Cardiac muscle cell (in vitro differentiated cells and primary cell): Measurements from ENCODE around the gene RBM20. TPM values are rescaled to one million over a fixed set of nuclear protein-coding genes. Genes with fewer than 3 reads are reported as not detected.

Source experiments
- DNase-seq, 2 donors: peaks; one replicate each; pipeline versions ENCODE4 v3.0.0 to v3.0.0-alpha.2; 2010 to 2017; ENCODE audit warnings: low read depth in 1 of 2, low spot score in 1 of 2
- H3K27ac ChIP-seq: fragments of 200-600 bp; sonication (generic); 2 replicates; pipeline ENCODE4 v1.5.1; 2016
- H3K27me3 ChIP-seq: fragments of 200-600 bp; sonication (generic); 2 replicates; pipeline ENCODE4 v1.6.0; 2016; ENCODE audit warnings: control low read depth
- H3K36me3 ChIP-seq: fragments of 200-600 bp; sonication (generic); 2 replicates; pipeline ENCODE4 v1.5.1; 2016; ENCODE audit warnings: control low read depth
- H3K4me1 ChIP-seq: fragments of 200-600 bp; sonication (generic); 2 replicates; pipeline ENCODE4 v1.8.1; 2017; ENCODE audit warnings: low read depth, mild to moderate bottlenecking, mixed run types
- H3K4me3 ChIP-seq: fragments of 200-600 bp; sonication (generic); 2 replicates; pipeline ENCODE4 v1.5.1; 2016; ENCODE audit warnings: mild to moderate bottlenecking
- H3K9me3 ChIP-seq: fragments of 200-600 bp; sonication (generic); 2 replicates; pipeline ENCODE4 v1.5.1; 2017; ENCODE audit warnings: low read depth, mild to moderate bottlenecking, control low read depth
- polyA plus RNA-seq: library from polyadenylated mRNA; unstranded; fragments of >200 nt; fragmentation: Nextera tagmentation; extraction: Ambion mirVana; gene quantifications from 2 replicates; pipeline ENCODE4 v1.2.1, GENCODE V29; 2016
- total RNA-seq: library from RNA; depleted of rRNA; stranded (reverse); fragments of >200 nt; gene quantifications from 2 replicates; pipeline ENCODE4 v1.2.3, GENCODE V29; 2016
- TF ChIP-seq, protein P1 (sequence below): IDR thresholded peaks from 2 replicates; pipeline ENCODE4 v1.5.1; 2012; ENCODE audit warnings: low read depth, mild to moderate bottlenecking, low read length

RBM20 gene
- total and polyA plus RNA-seq, 2 experiments from 2014 or later: 19.2 to 28.5 TPM

DNA sequence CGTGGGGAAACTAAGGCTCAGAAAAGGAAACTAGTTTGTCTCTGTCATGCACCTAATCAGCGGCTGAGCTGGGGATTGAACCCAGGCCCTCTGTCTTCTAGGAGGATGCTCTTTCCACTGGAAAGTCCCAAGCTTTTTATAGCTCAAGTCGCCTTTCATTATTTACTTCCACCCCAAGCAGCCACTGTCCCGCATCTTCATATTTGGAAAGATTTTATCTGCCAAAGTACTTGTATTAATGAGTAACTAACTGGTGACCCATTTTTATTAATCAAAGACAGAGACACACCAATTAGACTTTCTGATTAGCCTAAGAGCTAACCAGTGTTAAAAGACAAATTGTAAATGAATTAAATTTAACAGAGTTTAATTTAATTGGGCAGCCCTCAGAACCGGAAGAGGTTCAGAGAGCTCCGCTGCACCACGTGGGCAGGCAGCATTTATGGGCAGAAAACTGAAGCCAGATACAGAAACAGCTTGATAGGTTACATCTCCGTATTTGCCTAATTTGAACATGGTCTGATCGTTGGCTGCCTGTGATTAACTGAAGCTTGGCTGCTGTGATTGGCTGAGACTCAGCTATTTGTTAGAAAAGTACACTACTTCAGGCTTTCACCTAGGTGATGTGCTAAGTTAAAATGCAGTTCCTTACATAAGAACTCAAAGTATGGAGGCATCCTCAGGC, 149.1 kb downstream of the RBM20 start:
- no peak for DNase-seq
- Histone ChIP-seq H3K27me3 (no peaks in the 10 kb centered on the region), H3K4me1 (peaks cover 65% of the 10 kb centered on the region), H3K9me3 (no peaks in the 10 kb centered on the region), H3K36me3 (no peaks in the 10 kb centered on the region), H3K4me3 (no peak overlapping the region), H3K27ac (peak overlapping the region; percentile 89)
- TF ChIP-seq, protein P1, sequence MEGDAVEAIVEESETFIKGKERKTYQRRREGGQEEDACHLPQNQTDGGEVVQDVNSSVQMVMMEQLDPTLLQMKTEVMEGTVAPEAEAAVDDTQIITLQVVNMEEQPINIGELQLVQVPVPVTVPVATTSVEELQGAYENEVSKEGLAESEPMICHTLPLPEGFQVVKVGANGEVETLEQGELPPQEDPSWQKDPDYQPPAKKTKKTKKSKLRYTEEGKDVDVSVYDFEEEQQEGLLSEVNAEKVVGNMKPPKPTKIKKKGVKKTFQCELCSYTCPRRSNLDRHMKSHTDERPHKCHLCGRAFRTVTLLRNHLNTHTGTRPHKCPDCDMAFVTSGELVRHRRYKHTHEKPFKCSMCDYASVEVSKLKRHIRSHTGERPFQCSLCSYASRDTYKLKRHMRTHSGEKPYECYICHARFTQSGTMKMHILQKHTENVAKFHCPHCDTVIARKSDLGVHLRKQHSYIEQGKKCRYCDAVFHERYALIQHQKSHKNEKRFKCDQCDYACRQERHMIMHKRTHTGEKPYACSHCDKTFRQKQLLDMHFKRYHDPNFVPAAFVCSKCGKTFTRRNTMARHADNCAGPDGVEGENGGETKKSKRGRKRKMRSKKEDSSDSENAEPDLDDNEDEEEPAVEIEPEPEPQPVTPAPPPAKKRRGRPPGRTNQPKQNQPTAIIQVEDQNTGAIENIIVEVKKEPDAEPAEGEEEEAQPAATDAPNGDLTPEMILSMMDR: no peak

GRCh38 chr10:110793886-110794285, 149.8 kb downstream of the RBM20 start:
- Histone ChIP-seq H3K27me3 (no peaks in the 10 kb centered on the region), H3K36me3 (peaks cover 1% of the 10 kb centered on the region), H3K4me3 (no peak overlapping the region), H3K27ac (peak overlapping the region; percentile 89), H3K9me3 (no peaks in the 10 kb centered on the region), H3K4me1 (peaks cover 59% of the 10 kb centered on the region)
- no peak for DNase-seq
- TF ChIP-seq, protein P1: no peak

DNA sequence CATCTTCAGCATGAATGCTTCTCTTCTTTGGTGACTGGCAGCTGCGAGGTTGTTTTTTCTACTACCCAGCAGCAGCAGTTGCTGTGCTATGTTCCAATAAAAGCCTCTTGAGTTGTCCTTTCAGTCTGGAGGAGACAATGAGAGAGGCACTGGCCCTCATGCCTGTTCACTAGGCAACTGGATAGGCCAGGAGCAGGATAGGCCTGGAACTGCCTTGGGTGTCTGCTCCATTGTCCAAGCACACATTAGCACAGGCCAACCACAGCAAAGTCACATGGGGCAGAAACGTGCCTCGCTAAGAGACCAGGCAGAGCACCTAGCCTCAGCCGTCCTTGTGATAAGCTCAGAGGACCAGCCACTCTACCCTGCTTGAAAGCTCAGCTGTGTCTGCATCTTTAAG, 150.7 kb downstream of the RBM20 start:
- H3K27me3 ChIP-seq: no peaks in the 10 kb centered on the region
- no peak overlapping the region for H3K4me3 ChIP-seq
- H3K9me3 ChIP-seq: no peaks in the 10 kb centered on the region
- TF ChIP-seq, protein P1: no peak
- peak overlapping the region; percentile 89 for H3K27ac ChIP-seq
- H3K36me3 ChIP-seq: peaks cover 10% of the 10 kb centered on the region
- peaks cover 53% of the 10 kb centered on the region for H3K4me1 ChIP-seq
- DNase-seq: peak in 1 of 2 donors; percentile 84

- no peak overlapping the region for H3K4me3 ChIP-seq
- TF ChIP-seq, protein P1: no peak
- no peaks in the 10 kb centered on the region for H3K27me3 ChIP-seq
- H3K27ac ChIP-seq: no peak overlapping the region
- H3K36me3 ChIP-seq: peaks cover 19% of the 10 kb centered on the region
- no peak for DNase-seq
- H3K9me3 ChIP-seq: no peaks in the 10 kb centered on the region
- peaks cover 31% of the 10 kb centered on the region for H3K4me1 ChIP-seq
Measured at GRCh38 chr10:110797416-110797815, 153.3 kb downstream of the RBM20 start.

DNA sequence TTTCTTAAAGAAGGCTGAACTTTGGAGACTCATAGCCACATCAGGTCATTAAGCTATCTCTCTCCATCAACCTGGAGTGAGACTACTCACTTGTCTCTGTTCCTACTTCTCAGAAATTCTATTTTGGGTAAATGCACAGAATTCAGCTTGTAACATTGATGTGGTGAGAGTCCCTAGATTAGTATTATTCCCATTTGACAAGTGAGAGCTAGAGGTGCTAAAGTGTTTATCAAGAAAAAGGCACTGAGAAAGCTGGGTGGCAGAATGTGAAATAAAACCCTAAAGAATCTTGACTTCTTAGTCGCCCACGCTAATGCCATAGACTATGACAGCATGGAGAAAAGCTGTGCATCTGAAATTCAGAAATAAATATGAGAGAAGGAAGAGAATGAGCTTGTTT, 154.2 kb downstream of the RBM20 start:
- Histone ChIP-seq H3K36me3 (peaks cover 19% of the 10 kb centered on the region), H3K27me3 (no peaks in the 10 kb centered on the region), H3K9me3 (no peaks in the 10 kb centered on the region), H3K4me3 (no peak overlapping the region), H3K4me1 (peaks cover 22% of the 10 kb centered on the region), H3K27ac (no peak overlapping the region)
- TF ChIP-seq, protein P1: no peak
- DNase-seq: no peak
